Lung (tissue), 10 donors: ENCODE measurements around the gene DMRTC1B. TPM values are rescaled to one million over a fixed set of nuclear protein-coding genes. Genes with fewer than 3 reads are reported as not detected.
A peak's percentile ranks its signal among the peaks of the same experiment; 100 is the strongest.
"Not testable (repeated sequence)": the region's sequence is repeated elsewhere in the genome, so short reads cannot be mapped to it uniquely, and the experiment has no call there.

ENCODE experiments used
- ATAC-seq: fragments of 200-7000 bp; cut with Tn5 transposase; one replicate; pipeline ENCODE4 v1.9.1; 2020; ENCODE audit warnings: moderate number of reproducible peaks; ENCODE audit not compliant: insufficient read depth, low FRiP score
- DNase-seq, 3 donors: peaks; one replicate each; pipeline ENCODE4 v3.0.0-alpha.2; 2013 to 2017
- H3K27ac ChIP-seq, 2 donors: one replicate each; pipeline ENCODE4 v1.5.1; 2013; ENCODE audit warnings: mild to moderate bottlenecking in 2 of 2, moderate library complexity in 2 of 2, control low read depth in 1 of 2, inconsistent platforms in 1 of 2, low read depth in 1 of 2, low read length in 1 of 2
- H3K27me3 ChIP-seq, 3 donors: one replicate each; pipeline ENCODE4 v1.5.1; 2013; ENCODE audit warnings: low read length in 2 of 3; ENCODE audit not compliant: control insufficient read depth in 3 of 3, insufficient read depth in 3 of 3
- H3K36me3 ChIP-seq, 4 donors: one replicate each; pipeline ENCODE4 v1.5.1; 2013; ENCODE audit warnings: low read length in 4 of 4, mild to moderate bottlenecking in 1 of 4, moderate library complexity in 1 of 4; ENCODE audit not compliant: control insufficient read depth in 4 of 4, insufficient read depth in 4 of 4
- H3K4me1 ChIP-seq, 5 donors: one replicate each; pipeline ENCODE4 v1.5.1; 2013; ENCODE audit warnings: low read length in 5 of 5, mild to moderate bottlenecking in 2 of 5, moderate library complexity in 1 of 5; ENCODE audit not compliant: control insufficient read depth in 5 of 5, insufficient read depth in 5 of 5
- H3K4me3 ChIP-seq: one replicate; pipeline ENCODE4 v1.5.1; 2013; ENCODE audit warnings: mild to moderate bottlenecking, control low read depth, moderate library complexity
- H3K9ac ChIP-seq, 2 donors: one replicate each; pipeline ENCODE4 v1.5.1; 2013; ENCODE audit warnings: low read length in 2 of 2, control low read depth in 1 of 2; ENCODE audit not compliant: insufficient read depth in 1 of 2
- H3K9me3 ChIP-seq, 4 donors: one replicate each; pipeline ENCODE4 v1.5.1; 2013; ENCODE audit warnings: low read length in 3 of 4, mild to moderate bottlenecking in 1 of 4, moderate library complexity in 1 of 4; ENCODE audit not compliant: control insufficient read depth in 4 of 4, insufficient read depth in 3 of 4
- WGBS, 2 donors: extraction: QIAGEN DNeasy Blood & Tissue Kit; methylation state at CpG; one replicate each; pipeline ENCODE4 v1.1.7; 2013; 5-methylcytosine and 5-hydroxymethylcytosine counted together
- polyA plus RNA-seq, 2 donors: library from polyadenylated mRNA; stranded (reverse); fragments of 200-250 nt; gene quantifications; one replicate each; pipeline ENCODE4 v1.2.1, GENCODE V29; 2013
- total RNA-seq, 2 donors: library from RNA; depleted of rRNA in 1 of 2; stranded (reverse); fragments of >200 nt in 1 of 2; gene quantifications; one replicate each; pipeline ENCODE4 v1.2.1, GENCODE V29; 2014 to 2021
- donor health status: Bipolar disorder and iron deficiency.
- donor health status: healthy.
- donor health status: DM: yes; HTN: yes; CAD: no.

Gene DMRTC1B
- total and polyA plus RNA-seq, 4 donors: 0.35 to 0.96 (median 0.57) TPM

- not testable (repeated sequence) for H3K27me3 ChIP-seq, DNase-seq, H3K4me1 ChIP-seq, H3K4me3 ChIP-seq, H3K36me3 ChIP-seq, H3K27ac ChIP-seq, H3K9me3 ChIP-seq, ATAC-seq, H3K9ac ChIP-seq
- WGBS, 2 donors: no CpG with 5 or more reads among the region's 9 CpGs
Measured at GRCh38 chrX:72760454-72760853, 16.2 kb upstream of the DMRTC1B start.

- ATAC-seq: peak; percentile 29
- not testable (repeated sequence) for H3K36me3 ChIP-seq, H3K4me1 ChIP-seq, H3K4me3 ChIP-seq, H3K9ac ChIP-seq, H3K27ac ChIP-seq, DNase-seq, H3K27me3 ChIP-seq, H3K9me3 ChIP-seq
- no CpG with 5 or more reads among the region's 15 CpGs for WGBS, 2 donors
Measured at GRCh38 chrX:72777467-72777790, 739 bp downstream of the DMRTC1B start.

GRCh38 chrX:72778146-72778545, 1.5 kb downstream of the DMRTC1B start:
- H3K4me3 ChIP-seq, H3K9ac ChIP-seq, H3K27me3 ChIP-seq, H3K9me3 ChIP-seq, ATAC-seq, H3K4me1 ChIP-seq, H3K36me3 ChIP-seq, DNase-seq, H3K27ac ChIP-seq: not testable (repeated sequence)
- no CpG with 5 or more reads among the region's 6 CpGs for WGBS, 2 donors

- no CpG with 5 or more reads among the region's 15 CpGs for WGBS, 2 donors
- not testable (repeated sequence) for H3K4me1 ChIP-seq, H3K27ac ChIP-seq, H3K27me3 ChIP-seq, ATAC-seq, H3K9ac ChIP-seq, H3K36me3 ChIP-seq, H3K9me3 ChIP-seq, DNase-seq, H3K4me3 ChIP-seq
Measured at GRCh38 chrX:72782560-72782959, 5.9 kb downstream of the DMRTC1B start, which contains the start of gene FAM236B. Gene FAM236B, minus strand, starts transcription at chrX:72782660. Its CDS starts 100 bp downstream, at chrX:72782560.

GRCh38 chrX:72783365-72783936, 6.8 kb downstream of the DMRTC1B start:
- not testable (repeated sequence) for H3K4me1 ChIP-seq, H3K27me3 ChIP-seq, H3K9ac ChIP-seq, H3K36me3 ChIP-seq, H3K9me3 ChIP-seq, ATAC-seq, DNase-seq, H3K27ac ChIP-seq, H3K4me3 ChIP-seq
- no CpG with 5 or more reads among the region's 8 CpGs for WGBS, 2 donors

GRCh38 chrX:72783964-72784363, 7.3 kb downstream of the DMRTC1B start:
- H3K4me1 ChIP-seq, H3K9ac ChIP-seq, H3K27me3 ChIP-seq, H3K36me3 ChIP-seq, H3K9me3 ChIP-seq, DNase-seq, H3K27ac ChIP-seq, ATAC-seq, H3K4me3 ChIP-seq: not testable (repeated sequence)
- no CpG with 5 or more reads among the region's 6 CpGs for WGBS, 2 donors

- H3K36me3 ChIP-seq, H3K9me3 ChIP-seq, DNase-seq, H3K4me1 ChIP-seq, ATAC-seq, H3K27ac ChIP-seq, H3K4me3 ChIP-seq, H3K9ac ChIP-seq, H3K27me3 ChIP-seq: not testable (repeated sequence)
- WGBS, 2 donors: no CpG with 5 or more reads among the region's 1 CpG
Measured at GRCh38 chrX:72788142-72788541, 11.5 kb downstream of the DMRTC1B start.

- WGBS, 2 donors: 91 to 100% methylated on average over 1 of the region's 3 CpGs
- DNase-seq, H3K27ac ChIP-seq, H3K36me3 ChIP-seq, H3K4me1 ChIP-seq, H3K27me3 ChIP-seq, ATAC-seq, H3K9me3 ChIP-seq, H3K4me3 ChIP-seq, H3K9ac ChIP-seq: not testable (repeated sequence)
Measured at GRCh38 chrX:72790390-72790789, 13.7 kb downstream of the DMRTC1B start.
